Regular cardiac myocyte (primary cell): ENCODE results near the gene GPI. TPM values are rescaled to one million over a fixed set of nuclear protein-coding genes. Genes with fewer than 3 reads are reported as not detected.

Experiments used
- total RNA-seq: library from RNA; depleted of rRNA; stranded (reverse); fragments of >200 nt; gene quantifications from 2 replicates; pipeline ENCODE4 v1.2.3, GENCODE V29; 2014

The GPI gene
- total RNA-seq, result 233 and 269 TPM in 2 replicates

GRCh38 chr19:34364830-34365462 lies at the start of gene GPI:
GPI (plus strand) TSS chr19:34365196; CDS start chr19:34365267, 71 bp downstream.

GRCh38 chr19:34404109-34404909 lies 39.3 kb downstream of the GPI start, which contains the start of gene PDCD2L:
PDCD2L (plus strand) TSS chr19:34404399; CDS start chr19:34404431, 32 bp downstream.

Other genes starting within 250 kb of the GPI start
- gene LSM14A, start 192.7 kb upstream of the GPI start, total RNA-seq, result 51.0 and 75.3 TPM in 2 replicates
- 9.4 and 16.1 TPM in 2 replicates for gene GARRE1, start 110.6 kb upstream of the GPI start, total RNA-seq
- gene PDCD2L, start 39.2 kb downstream of the GPI start, total RNA-seq, result 11.0 and 16.7 TPM in 2 replicates
- gene UBA2, start 63.2 kb downstream of the GPI start, total RNA-seq, result 180 and 203 TPM in 2 replicates
- gene WTIP, start 116.6 kb downstream of the GPI start, total RNA-seq, result 30.7 and 40.6 TPM in 2 replicates